Fibroblast of gingiva (primary cell): Measurements from ENCODE around the gene FNDC3A.

Experiments used
- DNase-seq: peaks from one replicate; pipeline ENCODE4 v3.0.0-alpha.2; 2011; ENCODE audit warnings: low read depth

Gene FNDC3A, protein sequence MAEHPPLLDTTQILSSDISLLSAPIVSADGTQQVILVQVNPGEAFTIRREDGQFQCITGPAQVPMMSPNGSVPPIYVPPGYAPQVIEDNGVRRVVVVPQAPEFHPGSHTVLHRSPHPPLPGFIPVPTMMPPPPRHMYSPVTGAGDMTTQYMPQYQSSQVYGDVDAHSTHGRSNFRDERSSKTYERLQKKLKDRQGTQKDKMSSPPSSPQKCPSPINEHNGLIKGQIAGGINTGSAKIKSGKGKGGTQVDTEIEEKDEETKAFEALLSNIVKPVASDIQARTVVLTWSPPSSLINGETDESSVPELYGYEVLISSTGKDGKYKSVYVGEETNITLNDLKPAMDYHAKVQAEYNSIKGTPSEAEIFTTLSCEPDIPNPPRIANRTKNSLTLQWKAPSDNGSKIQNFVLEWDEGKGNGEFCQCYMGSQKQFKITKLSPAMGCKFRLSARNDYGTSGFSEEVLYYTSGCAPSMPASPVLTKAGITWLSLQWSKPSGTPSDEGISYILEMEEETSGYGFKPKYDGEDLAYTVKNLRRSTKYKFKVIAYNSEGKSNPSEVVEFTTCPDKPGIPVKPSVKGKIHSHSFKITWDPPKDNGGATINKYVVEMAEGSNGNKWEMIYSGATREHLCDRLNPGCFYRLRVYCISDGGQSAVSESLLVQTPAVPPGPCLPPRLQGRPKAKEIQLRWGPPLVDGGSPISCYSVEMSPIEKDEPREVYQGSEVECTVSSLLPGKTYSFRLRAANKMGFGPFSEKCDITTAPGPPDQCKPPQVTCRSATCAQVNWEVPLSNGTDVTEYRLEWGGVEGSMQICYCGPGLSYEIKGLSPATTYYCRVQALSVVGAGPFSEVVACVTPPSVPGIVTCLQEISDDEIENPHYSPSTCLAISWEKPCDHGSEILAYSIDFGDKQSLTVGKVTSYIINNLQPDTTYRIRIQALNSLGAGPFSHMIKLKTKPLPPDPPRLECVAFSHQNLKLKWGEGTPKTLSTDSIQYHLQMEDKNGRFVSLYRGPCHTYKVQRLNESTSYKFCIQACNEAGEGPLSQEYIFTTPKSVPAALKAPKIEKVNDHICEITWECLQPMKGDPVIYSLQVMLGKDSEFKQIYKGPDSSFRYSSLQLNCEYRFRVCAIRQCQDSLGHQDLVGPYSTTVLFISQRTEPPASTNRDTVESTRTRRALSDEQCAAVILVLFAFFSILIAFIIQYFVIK

GRCh38 chr13:48975856-48976575 lies at the start of gene FNDC3A:
TSS of gene FNDC3A (plus strand) at chr13:48975912. CDS start at chr13:49006191, 30,279 bp downstream.
- peak; percentile 87 for DNase-seq

GRCh38 chr13:48928757-48929430 lies 46.8 kb upstream of the FNDC3A start:
- no peak for DNase-seq

DNA sequence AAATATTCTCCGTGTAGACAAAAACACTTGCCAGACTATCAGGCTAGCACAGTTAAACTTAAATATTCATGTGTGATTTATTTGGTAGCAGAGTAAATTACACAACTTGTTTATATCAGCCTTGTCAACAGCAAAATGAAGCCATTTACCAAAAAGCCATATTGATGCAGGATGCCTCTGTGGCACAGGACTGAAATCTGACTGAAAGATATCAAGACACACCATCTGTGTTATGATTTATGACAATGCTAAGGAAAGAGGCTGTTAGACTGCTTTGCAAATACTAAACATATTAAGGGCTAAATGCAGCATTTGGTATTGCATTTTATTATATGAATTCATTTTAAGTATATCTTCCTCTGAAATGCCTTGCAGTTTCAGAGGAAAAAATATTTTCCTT lies 44.8 kb upstream of the FNDC3A start:
- no peak for DNase-seq

- DNase-seq, result no peak
Observed at GRCh38 chr13:48938308-48938943, 37.3 kb upstream of the FNDC3A start.

- no peak for DNase-seq
Observed at GRCh38 chr13:48939728-48940127, 36.0 kb upstream of the FNDC3A start.

DNA sequence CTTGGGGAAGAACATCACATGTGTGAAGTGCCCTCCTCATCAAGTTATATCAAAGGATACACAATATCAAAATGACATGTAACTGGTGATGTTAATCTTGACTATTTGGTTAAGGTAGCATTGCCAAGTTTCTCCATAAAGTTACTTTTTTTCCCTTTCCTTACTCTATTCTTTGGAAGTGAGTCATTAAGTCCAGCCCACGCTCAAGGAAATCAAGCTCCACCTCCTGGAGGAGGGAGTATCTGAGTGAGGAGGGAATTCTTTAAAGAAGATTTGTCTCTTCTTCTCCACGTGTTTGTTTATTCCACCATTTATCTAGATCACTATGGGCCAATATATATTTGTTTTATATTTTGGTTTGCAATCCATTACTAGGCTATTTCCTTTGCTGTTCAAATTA lies 33.6 kb upstream of the FNDC3A start:
- DNase-seq, result no peak

GRCh38 chr13:48944221-48944620 lies 31.5 kb upstream of the FNDC3A start:
- DNase-seq, result peak; percentile 49

- no peak for DNase-seq
Observed at GRCh38 chr13:48945626-48946025, 30.1 kb upstream of the FNDC3A start.

GRCh38 chr13:48946163-48946562 lies 29.5 kb upstream of the FNDC3A start:
- no peak for DNase-seq

GRCh38 chr13:48949566-48950500 lies 25.9 kb upstream of the FNDC3A start:
- DNase-seq, result no peak

- peak; percentile 17 for DNase-seq
Observed at GRCh38 chr13:48950501-48950875, 25.2 kb upstream of the FNDC3A start.

DNA sequence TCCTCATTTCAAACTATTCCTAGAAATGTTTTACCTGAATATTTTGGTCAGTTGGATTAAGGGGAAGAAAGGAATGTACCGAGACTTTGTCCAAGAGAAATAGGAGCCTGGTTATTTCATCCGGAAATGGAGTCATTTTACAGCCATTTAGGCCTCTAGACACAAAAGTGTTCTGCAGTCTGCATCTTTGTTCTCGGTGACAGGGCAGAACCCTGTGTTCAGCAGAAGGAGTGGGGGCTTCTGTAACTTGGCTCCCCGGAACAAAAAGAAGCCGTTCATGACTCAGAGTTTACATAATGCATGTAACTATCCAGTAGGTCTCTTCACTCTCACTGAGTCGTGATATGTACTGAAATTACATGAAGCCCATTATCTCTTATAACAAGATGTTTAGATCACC lies 21.6 kb upstream of the FNDC3A start:
- peak; percentile 26 for DNase-seq

DNA sequence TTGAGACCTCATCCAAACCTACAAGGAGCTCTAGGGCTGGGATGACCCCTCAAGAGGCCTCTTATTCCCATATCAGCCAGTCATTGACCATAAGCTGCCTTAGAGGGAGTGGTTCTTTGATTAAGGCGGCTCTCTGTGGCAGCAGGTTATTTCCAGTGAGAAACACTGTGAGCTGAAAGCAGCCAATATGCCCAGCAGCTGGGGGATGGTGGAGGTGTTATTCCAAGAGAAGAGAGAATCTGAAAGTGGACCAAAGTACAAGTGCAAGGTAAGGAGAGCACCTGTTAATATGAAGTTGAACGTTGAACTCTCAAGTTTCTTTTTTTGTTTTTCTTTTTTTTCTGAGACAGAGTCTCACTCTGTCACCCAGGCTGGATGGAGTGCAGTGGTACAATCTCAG lies 20.2 kb upstream of the FNDC3A start:
- no peak for DNase-seq

- no peak for DNase-seq
Observed at GRCh38 chr13:48961379-48961778, 14.3 kb upstream of the FNDC3A start.

DNA sequence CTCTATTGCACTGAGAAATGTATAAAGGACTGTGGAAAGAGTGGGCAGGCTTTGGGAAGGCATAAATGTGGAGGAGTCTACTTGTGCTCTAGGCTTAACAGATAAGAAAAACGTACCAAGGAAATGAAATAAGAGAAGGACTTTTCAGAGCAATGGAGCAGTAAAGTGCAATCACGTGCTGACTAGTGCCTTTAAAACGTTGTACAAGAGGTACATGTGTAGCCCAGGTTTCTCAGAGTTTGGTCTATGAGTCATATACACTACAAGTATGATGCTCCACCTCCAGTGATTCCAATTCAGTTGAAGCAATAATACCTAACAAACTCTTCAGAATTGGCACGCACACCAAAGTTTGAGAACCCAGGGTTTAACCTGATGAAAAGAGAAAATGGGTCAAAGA lies 13.4 kb upstream of the FNDC3A start:
- DNase-seq, result no peak

DNA sequence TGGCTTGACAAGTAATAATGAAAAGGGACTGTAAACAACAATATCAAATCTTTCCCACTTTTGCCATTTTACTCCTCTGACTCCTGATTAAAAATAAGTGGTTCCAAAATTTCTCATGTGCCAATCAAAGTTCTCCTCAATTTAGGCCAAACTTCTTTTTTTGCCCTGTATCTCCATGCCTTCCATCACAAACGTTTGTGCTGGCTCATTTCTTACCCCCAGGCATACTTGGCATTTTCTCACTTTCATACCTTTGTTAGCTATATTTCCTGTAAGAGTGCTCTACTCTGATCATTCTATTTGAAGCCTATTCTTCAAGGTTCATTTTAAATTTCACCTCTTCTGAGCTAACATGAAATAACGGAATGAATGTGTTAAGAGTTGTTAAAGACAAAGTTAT lies 10.0 kb upstream of the FNDC3A start:
- DNase-seq, result no peak

- no peak for DNase-seq
Observed at GRCh38 chr13:48969685-48970084, 6.0 kb upstream of the FNDC3A start.

GRCh38 chr13:48973845-48974431 lies 1.8 kb upstream of the FNDC3A start:
- no peak for DNase-seq
